Uterus (tissue), 2 donors: Measurements from ENCODE around the gene CENPN.

Experiments
- POLR2A ChIP-seq, 2 donors: fragments of 450-650 bp; IDR thresholded peaks; one replicate each; pipeline ENCODE4 v1.6.1; 2016; ENCODE audit warnings: antibody characterized with exemption in 2 of 2, mild to moderate bottlenecking in 1 of 2, moderate library complexity in 1 of 2
- TF ChIP-seq, protein P1 (sequence below), 4 experiments: fragments of 200-600 bp in 2 of 4; fragments of 450-650 bp in 2 of 4; sonication (generic) in 2 of 4; IDR thresholded peaks; one replicate each; pipeline ENCODE4 v1.5.1; 2016 to 2019; ENCODE audit warnings: antibody characterized with exemption in 4 of 4, mild to moderate bottlenecking in 2 of 4, moderate library complexity in 1 of 4

DNA sequence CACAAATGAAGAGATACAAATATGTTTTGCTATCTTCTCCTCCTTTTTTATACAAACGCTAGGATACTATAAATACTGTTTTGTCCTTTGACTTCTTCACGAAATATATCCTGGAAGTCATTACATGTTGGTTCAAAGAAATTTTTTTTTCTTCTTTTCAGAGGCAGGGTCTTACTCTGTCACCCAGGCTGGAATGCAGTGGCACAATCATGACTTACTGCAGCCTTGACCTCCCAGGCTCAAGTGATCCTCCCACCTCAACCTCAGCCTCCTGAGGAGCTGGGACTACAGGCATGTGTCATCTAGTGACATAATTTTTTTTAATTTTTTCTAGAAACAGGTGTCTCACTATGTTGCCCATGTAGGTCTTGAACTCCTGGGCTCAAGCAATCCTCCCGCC lies 16.4 kb upstream of the CENPN start:
- TF ChIP-seq, protein P1, sequence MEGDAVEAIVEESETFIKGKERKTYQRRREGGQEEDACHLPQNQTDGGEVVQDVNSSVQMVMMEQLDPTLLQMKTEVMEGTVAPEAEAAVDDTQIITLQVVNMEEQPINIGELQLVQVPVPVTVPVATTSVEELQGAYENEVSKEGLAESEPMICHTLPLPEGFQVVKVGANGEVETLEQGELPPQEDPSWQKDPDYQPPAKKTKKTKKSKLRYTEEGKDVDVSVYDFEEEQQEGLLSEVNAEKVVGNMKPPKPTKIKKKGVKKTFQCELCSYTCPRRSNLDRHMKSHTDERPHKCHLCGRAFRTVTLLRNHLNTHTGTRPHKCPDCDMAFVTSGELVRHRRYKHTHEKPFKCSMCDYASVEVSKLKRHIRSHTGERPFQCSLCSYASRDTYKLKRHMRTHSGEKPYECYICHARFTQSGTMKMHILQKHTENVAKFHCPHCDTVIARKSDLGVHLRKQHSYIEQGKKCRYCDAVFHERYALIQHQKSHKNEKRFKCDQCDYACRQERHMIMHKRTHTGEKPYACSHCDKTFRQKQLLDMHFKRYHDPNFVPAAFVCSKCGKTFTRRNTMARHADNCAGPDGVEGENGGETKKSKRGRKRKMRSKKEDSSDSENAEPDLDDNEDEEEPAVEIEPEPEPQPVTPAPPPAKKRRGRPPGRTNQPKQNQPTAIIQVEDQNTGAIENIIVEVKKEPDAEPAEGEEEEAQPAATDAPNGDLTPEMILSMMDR (IDR thresholded peaks at IDR 0.05), result no peak
- TF ChIP-seq POLR2A (IDR thresholded peaks at IDR 0.05), result no peak
